ENCODE measurements around the gene ASXL1. TPM values are rescaled to one million over a fixed set of nuclear protein-coding genes. Genes with fewer than 3 reads are reported as not detected.

The ASXL1 gene
- polyA plus RNA-seq, 3 donors from 2014 or later, result 2.9 to 11.0 (median 5.3) TPM

GRCh38 chr20:32453467-32454163 lies 95.5 kb downstream of the ASXL1 start:
- Mint-ChIP-seq H3K36me3 (peaks cover 0 to 9% (median 0%) of the 10 kb centered on the region in 3 donors), H3K27me3 (ENCODE audit: low read depth in 3 of 3) (peaks cover 2 to 17% (median 4%) of the 10 kb centered on the region in 3 donors), H3K27ac (peak overlapping the region in 1 of 6 donors; percentile 64), H3K4me3 (no peak overlapping the region), H3K9me3 (no peaks in the 10 kb centered on the region), H3K4me1 (peaks cover 11 to 14% of the 10 kb centered on the region in 2 donors)
- DNase-seq, result no peak

GRCh38 chr20:32454164-32455145 lies 96.3 kb downstream of the ASXL1 start:
- Mint-ChIP-seq H3K4me1 (peaks cover 17 to 18% of the 10 kb centered on the region in 2 donors), H3K36me3 (peaks cover 0 to 5% (median 0%) of the 10 kb centered on the region in 3 donors), H3K4me3 (no peak overlapping the region), H3K27ac (peak overlapping the region in 5 of 6 donors; percentile 18 to 69 (median 38)), H3K9me3 (no peaks in the 10 kb centered on the region), H3K27me3 (ENCODE audit: low read depth in 3 of 3) (peaks cover 0 to 17% (median 4%) of the 10 kb centered on the region in 3 donors)
- no peak for DNase-seq

- Mint-ChIP-seq H3K4me1 (peaks cover 24 to 25% of the 10 kb centered on the region in 2 donors), H3K4me3 (no peak overlapping the region), H3K27ac (peak overlapping the region in 4 of 6 donors; percentile 64 to 78 (median 71)), H3K27me3 (ENCODE audit: low read depth in 3 of 3) (peaks cover 0 to 21% (median 4%) of the 10 kb centered on the region in 3 donors), H3K36me3 (peaks cover 0 to 3% (median 0%) of the 10 kb centered on the region in 3 donors), H3K9me3 (no peaks in the 10 kb centered on the region)
- DNase-seq, result no peak
These were observed 97.2 kb downstream of the ASXL1 start for GRCh38 chr20:32455171-32455900.

GRCh38 chr20:32455901-32456701 lies 98.0 kb downstream of the ASXL1 start:
- Mint-ChIP-seq H3K4me1 (peaks cover 24 to 25% of the 10 kb centered on the region in 2 donors), H3K36me3 (peaks cover 0 to 3% (median 0%) of the 10 kb centered on the region in 3 donors), H3K9me3 (no peaks in the 10 kb centered on the region), H3K4me3 (no peak overlapping the region), H3K27me3 (ENCODE audit: low read depth in 3 of 3) (peaks cover 0 to 22% (median 4%) of the 10 kb centered on the region in 3 donors), H3K27ac (no peak overlapping the region)
- DNase-seq, result no peak

- Mint-ChIP-seq H3K9me3 (no peaks in the 10 kb centered on the region), H3K27me3 (ENCODE audit: low read depth in 3 of 3) (peaks cover 0 to 23% (median 4%) of the 10 kb centered on the region in 3 donors), H3K4me3 (no peak overlapping the region), H3K27ac (no peak overlapping the region), H3K36me3 (peaks cover 0 to 3% (median 0%) of the 10 kb centered on the region in 3 donors), H3K4me1 (peaks cover 25 to 26% of the 10 kb centered on the region in 2 donors)
- DNase-seq, result no peak
These were observed 98.8 kb downstream of the ASXL1 start for GRCh38 chr20:32456869-32457478.

- Mint-ChIP-seq H3K4me1 (peaks cover 25 to 26% of the 10 kb centered on the region in 2 donors), H3K9me3 (no peaks in the 10 kb centered on the region), H3K36me3 (peaks cover 0 to 3% (median 0%) of the 10 kb centered on the region in 3 donors), H3K27ac (peak overlapping the region in 4 of 6 donors; percentile 55 to 81 (median 68)), H3K27me3 (ENCODE audit: low read depth in 3 of 3) (peaks cover 0 to 23% (median 4%) of the 10 kb centered on the region in 3 donors), H3K4me3 (peak overlapping the region in 2 of 5 donors; percentile 12 to 44)
- no peak for DNase-seq
These were observed 99.4 kb downstream of the ASXL1 start for GRCh38 chr20:32457479-32457986.

GRCh38 chr20:32458061-32458836 lies 100.1 kb downstream of the ASXL1 start:
- Mint-ChIP-seq H3K9me3 (no peaks in the 10 kb centered on the region), H3K27ac (peak overlapping the region; percentile 55 to 81 (median 66)), H3K36me3 (peaks cover 0 to 3% (median 0%) of the 10 kb centered on the region in 3 donors), H3K27me3 (ENCODE audit: low read depth in 3 of 3) (peaks cover 0 to 23% (median 7%) of the 10 kb centered on the region in 3 donors), H3K4me1 (peaks cover 25 to 26% of the 10 kb centered on the region in 2 donors), H3K4me3 (peak overlapping the region in 3 of 5 donors; percentile 24 to 56 (median 44))
- DNase-seq, result no peak

GRCh38 chr20:32458837-32459220 lies 100.7 kb downstream of the ASXL1 start:
- H3K27me3 Mint-ChIP-seq (ENCODE audit: low read depth in 3 of 3), result peaks cover 0 to 20% (median 7%) of the 10 kb centered on the region in 3 donors
- peaks cover 0 to 3% (median 0%) of the 10 kb centered on the region in 3 donors for H3K36me3 Mint-ChIP-seq
- H3K4me3 Mint-ChIP-seq, result peak overlapping the region in 1 of 5 donors; percentile 27
- H3K9me3 Mint-ChIP-seq, result no peaks in the 10 kb centered on the region
- peak overlapping the region in 4 of 6 donors; percentile 34 to 81 (median 62) for H3K27ac Mint-ChIP-seq
- peaks cover 25 to 26% of the 10 kb centered on the region in 2 donors for H3K4me1 Mint-ChIP-seq
- DNase-seq, result no peak

GRCh38 chr20:32460231-32460630 lies 102.1 kb downstream of the ASXL1 start:
- Mint-ChIP-seq H3K4me1 (peaks cover 25 to 32% of the 10 kb centered on the region in 2 donors), H3K4me3 (no peak overlapping the region), H3K27ac (peak overlapping the region in 1 of 6 donors; percentile 46), H3K27me3 (ENCODE audit: low read depth in 3 of 3) (peaks cover 0 to 19% (median 3%) of the 10 kb centered on the region in 3 donors), H3K36me3 (no peaks in the 10 kb centered on the region), H3K9me3 (no peaks in the 10 kb centered on the region)
- no peak for DNase-seq

GRCh38 chr20:32460683-32461320 lies 102.7 kb downstream of the ASXL1 start:
- H3K27me3 Mint-ChIP-seq (ENCODE audit: low read depth in 3 of 3), result peaks cover 0 to 19% (median 3%) of the 10 kb centered on the region in 3 donors
- H3K27ac Mint-ChIP-seq, result no peak overlapping the region
- no peak for DNase-seq
- H3K4me3 Mint-ChIP-seq, result no peak overlapping the region
- peaks cover 23 to 32% of the 10 kb centered on the region in 2 donors for H3K4me1 Mint-ChIP-seq
- no peaks in the 10 kb centered on the region for H3K36me3 Mint-ChIP-seq
- no peaks in the 10 kb centered on the region for H3K9me3 Mint-ChIP-seq
